GM19438 (cell line): ENCODE results near the gene GPR173.

ENCODE experiments used
- ATAC-seq: cut with Tn5 transposase; IDR thresholded peaks from one replicate; pipeline ENCODE4 v1.9.1; 2021; ENCODE audit warnings: low read depth; ENCODE audit not compliant: unreplicated experiment

Gene GPR173

GRCh38 chrX:53088136-53088974, 39.8 kb downstream of the GPR173 start:
- peak; percentile 60 for ATAC-seq

- ATAC-seq = no peak
These were observed 40.7 kb downstream of the GPR173 start for GRCh38 chrX:53089224-53089842.

- ATAC-seq = no peak
These were observed 41.3 kb downstream of the GPR173 start for GRCh38 chrX:53089925-53090324.

- ATAC-seq = no peak
These were observed 42.8 kb downstream of the GPR173 start for GRCh38 chrX:53091354-53091753.

GRCh38 chrX:53093177-53093655, 44.6 kb downstream of the GPR173 start:
- peak; percentile 35 for ATAC-seq

- ATAC-seq = peak; percentile 85
These were observed 45.4 kb downstream of the GPR173 start, which contains the start of gene KANTR for GRCh38 chrX:53093748-53094581. TSS of gene KANTR (plus strand) at chrX:53094142. CDS start at chrX:53124273, 30,131 bp downstream.

GRCh38 chrX:53094582-53094905, 46.0 kb downstream of the GPR173 start:
- ATAC-seq = no peak

- ATAC-seq = no peak
These were observed 47.2 kb downstream of the GPR173 start for GRCh38 chrX:53095796-53096195.

- no peak for ATAC-seq
These were observed 66.4 kb downstream of the GPR173 start for GRCh38 chrX:53114864-53115549.

GRCh38 chrX:53115550-53115874, 66.9 kb downstream of the GPR173 start:
- ATAC-seq = no peak

- no peak for ATAC-seq
These were observed 67.5 kb downstream of the GPR173 start for GRCh38 chrX:53116101-53116500.

GRCh38 chrX:53122013-53122412, 73.4 kb downstream of the GPR173 start:
- no peak for ATAC-seq

GRCh38 chrX:53125506-53125905, 76.9 kb downstream of the GPR173 start:
- ATAC-seq = no peak

- no peak for ATAC-seq
These were observed 77.8 kb downstream of the GPR173 start for GRCh38 chrX:53126377-53126776.

- ATAC-seq = no peak
These were observed 79.6 kb downstream of the GPR173 start for GRCh38 chrX:53128097-53128749.
